ENCODE measurements around the gene KCTD16.

KCTD16 gene

DNA sequence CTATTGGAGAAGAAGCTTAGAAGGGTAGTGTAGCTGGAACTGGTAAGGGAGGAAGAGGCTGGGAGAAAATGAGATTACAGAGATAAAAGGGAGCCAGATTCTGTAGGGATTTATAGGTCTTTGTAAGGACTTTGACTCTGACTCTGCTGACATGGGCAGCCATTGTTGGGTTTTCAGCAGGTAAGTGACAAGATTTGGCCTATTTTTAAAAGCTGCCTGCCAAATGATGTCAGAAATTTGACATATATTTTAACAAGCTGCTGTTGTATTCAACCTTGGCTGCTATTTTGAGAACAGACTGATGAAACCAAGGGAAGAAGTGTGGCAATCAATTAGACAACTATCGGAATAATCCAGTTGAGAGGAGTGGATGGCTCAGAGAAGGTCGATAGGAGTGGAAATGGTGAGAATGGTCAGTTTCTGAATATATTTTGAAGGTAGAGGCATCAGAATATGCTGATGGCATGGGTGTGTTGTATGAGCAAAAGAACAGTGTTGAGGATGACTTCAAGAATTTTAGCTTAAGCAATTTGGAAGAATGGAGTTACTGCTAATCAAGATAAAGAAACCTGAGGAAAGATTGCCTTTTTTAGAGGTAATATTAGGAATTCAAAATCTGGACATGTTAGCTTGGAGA is 56.8 kb downstream of the KCTD16 start:
- H3K79me2 ChIP-seq (ENCODE audit: low read length) = no peaks in the 10 kb centered on the region
- H3K4me1 ChIP-seq (ENCODE audit: low read length) = no peaks in the 10 kb centered on the region
- no peaks in the 10 kb centered on the region for H3K27me3 ChIP-seq (replicated peaks; ENCODE audit: insufficient read depth, low read length)
- TF ChIP-seq EZH2 (optimal IDR thresholded peaks at IDR 0.05; ENCODE audit: low read depth, low read length) (no peak), EZH2phosphoT487 (IDR thresholded peaks at IDR 0.05; ENCODE audit: low read length) (no peak)
- TF ChIP-seq, protein P1, sequence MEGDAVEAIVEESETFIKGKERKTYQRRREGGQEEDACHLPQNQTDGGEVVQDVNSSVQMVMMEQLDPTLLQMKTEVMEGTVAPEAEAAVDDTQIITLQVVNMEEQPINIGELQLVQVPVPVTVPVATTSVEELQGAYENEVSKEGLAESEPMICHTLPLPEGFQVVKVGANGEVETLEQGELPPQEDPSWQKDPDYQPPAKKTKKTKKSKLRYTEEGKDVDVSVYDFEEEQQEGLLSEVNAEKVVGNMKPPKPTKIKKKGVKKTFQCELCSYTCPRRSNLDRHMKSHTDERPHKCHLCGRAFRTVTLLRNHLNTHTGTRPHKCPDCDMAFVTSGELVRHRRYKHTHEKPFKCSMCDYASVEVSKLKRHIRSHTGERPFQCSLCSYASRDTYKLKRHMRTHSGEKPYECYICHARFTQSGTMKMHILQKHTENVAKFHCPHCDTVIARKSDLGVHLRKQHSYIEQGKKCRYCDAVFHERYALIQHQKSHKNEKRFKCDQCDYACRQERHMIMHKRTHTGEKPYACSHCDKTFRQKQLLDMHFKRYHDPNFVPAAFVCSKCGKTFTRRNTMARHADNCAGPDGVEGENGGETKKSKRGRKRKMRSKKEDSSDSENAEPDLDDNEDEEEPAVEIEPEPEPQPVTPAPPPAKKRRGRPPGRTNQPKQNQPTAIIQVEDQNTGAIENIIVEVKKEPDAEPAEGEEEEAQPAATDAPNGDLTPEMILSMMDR (IDR thresholded peaks at IDR 0.05; ENCODE audit: low read length) = no peak
- DNase-seq = no peak
- no peak overlapping the region for H3K4me2 ChIP-seq (ENCODE audit: low read depth, low read length)
- no peaks in the 10 kb centered on the region for H4K20me1 ChIP-seq (ENCODE audit: insufficient read depth, low read length)
- H3K27ac ChIP-seq (ENCODE audit: low read length) = no peak overlapping the region
- no peak overlapping the region for H3K9ac ChIP-seq (ENCODE audit: low read length)
- no peaks in the 10 kb centered on the region for H3K9me3 ChIP-seq (replicated peaks; ENCODE audit: insufficient read depth, low read length)
- no peak overlapping the region for H2AFZ ChIP-seq (ENCODE audit: low read length)
- H3F3A ChIP-seq (ENCODE audit: insufficient read depth, low read length) = no peaks in the 10 kb centered on the region
- no peaks in the 10 kb centered on the region for H3K9me2 ChIP-seq (replicated peaks; ENCODE audit: insufficient read depth, low read length)
- no peaks in the 10 kb centered on the region for H3K36me3 ChIP-seq (replicated peaks; ENCODE audit: insufficient read depth, low read length)
- no peak overlapping the region for H3K4me3 ChIP-seq (ENCODE audit: low read length)

DNA sequence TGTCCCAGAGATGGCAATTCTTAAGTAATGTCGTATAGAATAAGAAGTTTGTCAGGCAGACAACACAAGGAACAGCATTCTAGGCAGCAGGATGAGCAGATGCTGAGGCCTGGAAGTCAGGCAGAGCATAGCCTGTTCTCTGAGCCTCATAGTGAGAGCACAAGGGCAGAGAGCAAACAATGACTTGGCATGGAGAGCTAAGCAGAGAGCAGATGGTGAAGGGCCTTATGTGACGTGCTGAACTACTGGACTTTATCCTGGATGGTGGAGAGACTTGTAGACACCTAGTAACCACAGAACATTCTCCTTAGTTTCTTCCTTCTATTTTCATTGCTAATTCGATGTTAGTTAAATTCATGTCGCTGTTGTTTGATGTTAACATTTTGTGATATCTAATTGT is 60.1 kb downstream of the KCTD16 start:
- no peaks in the 10 kb centered on the region for H3K4me1 ChIP-seq (ENCODE audit: low read length)
- H3K4me2 ChIP-seq (ENCODE audit: low read depth, low read length) = no peak overlapping the region
- H3K79me2 ChIP-seq (ENCODE audit: low read length) = no peaks in the 10 kb centered on the region
- DNase-seq = no peak
- H3K27me3 ChIP-seq (replicated peaks; ENCODE audit: insufficient read depth, low read length) = no peaks in the 10 kb centered on the region
- TF ChIP-seq, protein P1 (IDR thresholded peaks at IDR 0.05; ENCODE audit: low read length) = no peak
- TF ChIP-seq EZH2phosphoT487 (IDR thresholded peaks at IDR 0.05; ENCODE audit: low read length) (no peak), EZH2 (optimal IDR thresholded peaks at IDR 0.05; ENCODE audit: low read depth, low read length) (no peak)
- no peaks in the 10 kb centered on the region for H3F3A ChIP-seq (ENCODE audit: insufficient read depth, low read length)
- H3K9me3 ChIP-seq (replicated peaks; ENCODE audit: insufficient read depth, low read length) = no peaks in the 10 kb centered on the region
- no peak overlapping the region for H2AFZ ChIP-seq (ENCODE audit: low read length)
- no peaks in the 10 kb centered on the region for H4K20me1 ChIP-seq (ENCODE audit: insufficient read depth, low read length)
- no peak overlapping the region for H3K4me3 ChIP-seq (ENCODE audit: low read length)
- no peak overlapping the region for H3K9ac ChIP-seq (ENCODE audit: low read length)
- no peak overlapping the region for H3K27ac ChIP-seq (ENCODE audit: low read length)
- H3K9me2 ChIP-seq (replicated peaks; ENCODE audit: insufficient read depth, low read length) = no peaks in the 10 kb centered on the region
- H3K36me3 ChIP-seq (replicated peaks; ENCODE audit: insufficient read depth, low read length) = no peaks in the 10 kb centered on the region

DNA sequence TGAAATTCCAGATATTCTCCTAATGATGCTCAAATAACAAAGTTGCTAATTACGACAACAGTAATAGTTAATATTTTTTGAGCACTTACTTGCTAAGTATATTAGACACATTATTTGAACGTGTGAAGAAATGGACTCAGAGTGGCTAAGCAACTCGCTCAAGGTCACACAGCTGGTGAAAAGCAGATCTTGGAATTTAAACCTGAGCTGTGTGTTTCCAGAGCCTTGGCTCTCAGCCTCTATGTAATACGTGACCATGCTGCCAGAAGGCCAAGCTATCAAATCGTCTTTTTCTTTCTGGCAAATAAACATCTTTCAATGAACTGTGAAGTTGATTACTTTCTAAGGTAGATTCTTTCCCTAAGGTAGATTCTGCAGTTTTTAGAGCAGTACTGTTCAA is 61.6 kb downstream of the KCTD16 start:
- Histone ChIP-seq H3K9me2 (replicated peaks; ENCODE audit: insufficient read depth, low read length) (no peaks in the 10 kb centered on the region), H3K4me1 (ENCODE audit: low read length) (no peaks in the 10 kb centered on the region), H3K4me3 (ENCODE audit: low read length) (no peak overlapping the region), H3K9ac (ENCODE audit: low read length) (no peak overlapping the region), H3K27me3 (replicated peaks; ENCODE audit: insufficient read depth, low read length) (no peaks in the 10 kb centered on the region), H2AFZ (ENCODE audit: low read length) (no peak overlapping the region), H3K9me3 (replicated peaks; ENCODE audit: insufficient read depth, low read length) (no peaks in the 10 kb centered on the region), H3K4me2 (ENCODE audit: low read depth, low read length) (no peak overlapping the region), H3F3A (ENCODE audit: insufficient read depth, low read length) (no peaks in the 10 kb centered on the region), H4K20me1 (ENCODE audit: insufficient read depth, low read length) (no peaks in the 10 kb centered on the region), H3K79me2 (ENCODE audit: low read length) (no peaks in the 10 kb centered on the region), H3K27ac (ENCODE audit: low read length) (no peak overlapping the region), H3K36me3 (replicated peaks; ENCODE audit: insufficient read depth, low read length) (no peaks in the 10 kb centered on the region)
- TF ChIP-seq EZH2 (optimal IDR thresholded peaks at IDR 0.05; ENCODE audit: low read depth, low read length) = no peak
- TF ChIP-seq, protein P1 (IDR thresholded peaks at IDR 0.05; ENCODE audit: low read length) = no peak
- no peak for TF ChIP-seq EZH2phosphoT487 (IDR thresholded peaks at IDR 0.05; ENCODE audit: low read length)
- DNase-seq = no peak
